ENCODE results near the gene C12orf75.
"Not testable (repeated sequence)": the region's sequence is repeated elsewhere in the genome, so short reads cannot be mapped to it uniquely, and the experiment has no call there.

C12orf75 gene

DNA sequence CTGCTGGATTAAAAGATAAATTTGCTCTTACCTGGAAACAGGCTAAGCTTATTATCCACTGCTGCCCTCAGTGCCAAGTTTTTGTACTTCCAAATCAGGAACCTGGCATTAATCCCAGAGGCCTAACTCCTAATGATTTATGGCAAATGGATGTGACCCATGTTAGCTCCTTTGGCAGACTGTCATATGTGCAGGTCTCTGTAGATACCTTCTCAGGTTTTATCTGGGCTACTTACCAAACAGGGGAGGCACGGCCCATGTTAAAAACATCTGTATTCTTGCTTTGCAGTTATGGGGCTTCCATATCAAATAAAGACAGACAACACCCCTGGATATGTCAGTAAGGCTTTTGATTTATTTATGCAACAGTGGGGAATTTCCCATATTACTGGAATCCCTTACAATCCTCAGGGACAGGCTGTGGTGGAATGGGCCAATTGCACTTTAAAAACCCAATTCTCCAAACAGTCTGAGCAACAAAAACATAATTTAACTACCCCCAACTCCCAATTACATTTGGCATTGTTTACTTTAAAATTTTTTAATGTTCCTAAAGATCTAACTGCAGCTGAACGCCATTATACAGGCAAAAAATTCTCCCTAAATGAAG lies 19.9 kb upstream of the C12orf75 start:
- DNase-seq (ENCODE audit: low spot score) = not testable (repeated sequence)

DNA sequence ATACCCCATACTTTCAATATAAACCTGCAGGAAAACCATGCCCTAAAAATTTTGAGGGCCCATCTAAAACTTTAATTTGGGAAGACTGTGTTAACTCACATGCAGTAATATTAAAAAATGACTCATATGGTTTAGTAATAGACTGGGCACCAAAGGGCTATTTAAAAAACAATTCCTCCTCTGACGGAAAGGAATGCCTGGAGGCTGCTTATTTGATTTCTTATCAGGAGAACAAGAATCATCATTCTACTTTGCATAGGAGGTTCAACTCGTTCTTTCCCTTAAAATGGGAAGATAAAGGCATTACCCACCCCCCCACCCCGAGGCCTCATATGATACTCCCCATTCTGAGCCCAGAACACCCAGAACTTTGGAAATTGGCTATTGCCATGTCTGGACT lies 18.6 kb upstream of the C12orf75 start:
- DNase-seq (ENCODE audit: low spot score) = not testable (repeated sequence)

DNA sequence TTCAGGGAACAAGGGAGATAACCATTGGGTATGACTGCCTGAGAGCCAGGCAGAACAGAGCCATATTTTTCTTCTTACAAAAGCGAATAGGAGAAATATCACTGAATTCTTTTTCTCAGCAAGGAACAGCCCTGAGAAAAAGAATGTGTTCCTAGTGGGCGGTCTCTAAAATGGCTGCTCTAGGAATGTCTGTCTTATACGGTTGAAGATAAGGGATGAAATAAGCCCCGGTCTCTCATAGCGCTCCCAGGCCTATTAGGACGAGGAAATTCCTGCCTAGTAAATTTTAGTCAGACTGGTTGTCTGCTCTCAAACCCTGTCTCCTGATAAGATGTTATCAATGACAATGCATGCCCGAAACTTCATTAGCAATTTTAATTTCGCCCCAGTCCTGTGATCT lies 16.7 kb upstream of the C12orf75 start:
- not testable (repeated sequence) for DNase-seq (ENCODE audit: low spot score)

DNA sequence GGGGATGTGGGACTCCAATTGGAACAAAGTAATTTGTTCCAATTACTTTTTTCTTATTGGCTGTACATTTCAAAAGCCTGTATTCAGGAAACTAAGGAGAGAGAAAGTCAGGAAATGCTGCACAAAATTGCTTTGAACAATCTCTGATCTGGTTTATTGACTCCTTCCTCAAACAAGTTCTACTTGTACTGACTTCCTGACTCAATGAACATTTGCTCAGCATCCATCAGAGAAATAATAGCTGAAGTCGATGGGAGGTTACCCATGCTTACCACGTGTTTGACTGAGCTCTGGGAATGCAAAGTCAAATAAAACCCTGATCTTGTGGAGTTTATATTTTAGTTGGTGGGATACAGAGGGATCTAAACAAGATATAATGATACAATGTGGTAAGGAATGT lies 15.4 kb upstream of the C12orf75 start:
- no peak for DNase-seq (ENCODE audit: low spot score)

DNA sequence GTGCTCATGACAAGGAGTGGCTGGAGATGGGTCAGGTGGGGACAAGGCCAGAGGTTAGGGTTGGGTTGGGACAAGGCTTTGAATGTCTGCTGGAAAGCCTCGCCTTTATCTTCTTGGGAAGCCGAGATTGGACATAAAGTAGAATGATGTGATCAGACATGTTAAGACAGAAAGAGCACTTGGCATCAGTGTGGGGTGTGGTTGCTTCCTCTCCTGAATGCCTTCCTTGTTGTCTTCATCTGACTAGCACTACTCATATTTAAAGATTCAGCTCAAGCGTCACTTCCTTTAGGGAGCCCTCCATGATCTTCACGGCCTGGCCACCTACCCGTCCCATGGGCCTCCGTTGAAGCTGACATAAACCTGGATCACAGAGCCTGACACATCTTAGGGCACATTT lies 14.8 kb upstream of the C12orf75 start:
- DNase-seq (ENCODE audit: low spot score) = no peak

DNA sequence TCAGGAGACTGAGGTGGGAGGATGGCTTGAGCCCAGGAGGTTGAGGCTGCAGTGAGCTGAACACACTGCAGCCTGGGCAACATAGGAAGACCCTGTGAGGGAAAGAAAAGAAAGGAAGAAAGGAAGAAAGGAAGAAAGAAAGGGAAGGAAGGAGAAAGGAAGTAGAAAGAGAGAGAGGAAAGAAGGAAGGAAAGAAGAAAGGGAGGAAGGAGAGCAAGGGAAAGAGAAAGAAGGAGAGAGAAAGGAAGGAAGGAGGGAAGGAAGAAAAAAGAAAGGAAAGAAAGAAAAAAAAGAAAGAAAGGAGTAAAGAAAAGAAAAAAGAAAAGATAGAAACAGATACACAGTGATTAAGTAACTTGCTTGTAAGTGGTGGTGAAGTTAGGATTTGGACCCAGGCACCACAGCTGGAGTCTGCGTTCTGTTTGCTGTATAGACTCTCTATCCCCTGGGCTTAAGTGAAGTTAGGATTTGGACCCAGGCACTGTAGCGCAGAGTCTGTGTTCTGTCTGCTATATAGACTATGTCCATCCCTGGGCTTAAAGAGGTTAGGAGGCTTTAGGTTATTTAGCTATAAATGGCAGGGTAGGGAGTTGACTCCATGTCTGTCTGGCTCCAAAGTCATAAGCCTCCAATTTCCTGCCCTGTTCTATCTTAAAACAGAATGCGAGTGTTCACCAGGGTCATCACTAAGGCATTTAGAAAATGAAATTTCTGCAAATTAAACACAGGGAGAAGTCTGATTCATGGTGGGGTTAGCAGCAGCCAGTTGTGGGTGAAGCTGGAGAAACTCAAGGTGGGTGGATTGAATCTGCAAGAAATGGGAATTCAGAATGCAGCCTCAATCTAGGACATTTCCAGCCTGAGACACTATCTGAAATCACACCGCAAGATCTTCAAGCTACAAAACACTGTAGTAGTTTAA lies 13.3 kb upstream of the C12orf75 start:
- DNase-seq (ENCODE audit: low spot score) = no peak

DNA sequence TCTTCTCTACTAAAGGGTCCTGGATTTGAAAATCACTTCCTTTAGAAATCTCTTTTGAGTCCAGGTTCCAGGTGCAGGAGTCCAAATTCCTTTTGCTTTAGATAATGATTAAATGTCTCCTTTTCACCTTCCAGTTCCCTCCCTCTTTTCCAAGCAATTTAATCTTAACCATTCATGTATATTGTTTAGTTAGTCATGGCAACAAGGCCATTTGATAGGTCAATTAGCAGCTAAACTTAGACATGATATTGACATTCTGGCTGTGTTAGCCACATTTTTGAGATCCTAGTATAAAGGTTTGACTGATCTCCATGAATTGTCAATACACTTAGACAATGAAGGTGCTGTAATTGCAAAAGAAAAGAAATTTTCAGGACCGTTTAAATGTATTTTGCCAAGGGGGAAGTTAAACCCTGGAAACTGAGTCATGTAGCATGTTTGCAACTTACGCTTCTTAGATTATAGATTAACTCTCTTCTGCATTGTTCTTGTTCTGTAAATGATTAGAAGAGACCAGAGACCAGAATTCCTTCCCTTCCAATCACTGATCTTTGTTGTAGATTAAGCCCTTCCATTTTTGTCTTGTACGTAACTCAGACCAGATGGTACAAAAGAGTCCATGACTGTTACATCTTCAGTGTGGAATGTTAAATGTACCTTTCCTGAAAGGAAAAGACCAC lies 12.4 kb upstream of the C12orf75 start:
- DNase-seq (ENCODE audit: low spot score) = no peak

DNA sequence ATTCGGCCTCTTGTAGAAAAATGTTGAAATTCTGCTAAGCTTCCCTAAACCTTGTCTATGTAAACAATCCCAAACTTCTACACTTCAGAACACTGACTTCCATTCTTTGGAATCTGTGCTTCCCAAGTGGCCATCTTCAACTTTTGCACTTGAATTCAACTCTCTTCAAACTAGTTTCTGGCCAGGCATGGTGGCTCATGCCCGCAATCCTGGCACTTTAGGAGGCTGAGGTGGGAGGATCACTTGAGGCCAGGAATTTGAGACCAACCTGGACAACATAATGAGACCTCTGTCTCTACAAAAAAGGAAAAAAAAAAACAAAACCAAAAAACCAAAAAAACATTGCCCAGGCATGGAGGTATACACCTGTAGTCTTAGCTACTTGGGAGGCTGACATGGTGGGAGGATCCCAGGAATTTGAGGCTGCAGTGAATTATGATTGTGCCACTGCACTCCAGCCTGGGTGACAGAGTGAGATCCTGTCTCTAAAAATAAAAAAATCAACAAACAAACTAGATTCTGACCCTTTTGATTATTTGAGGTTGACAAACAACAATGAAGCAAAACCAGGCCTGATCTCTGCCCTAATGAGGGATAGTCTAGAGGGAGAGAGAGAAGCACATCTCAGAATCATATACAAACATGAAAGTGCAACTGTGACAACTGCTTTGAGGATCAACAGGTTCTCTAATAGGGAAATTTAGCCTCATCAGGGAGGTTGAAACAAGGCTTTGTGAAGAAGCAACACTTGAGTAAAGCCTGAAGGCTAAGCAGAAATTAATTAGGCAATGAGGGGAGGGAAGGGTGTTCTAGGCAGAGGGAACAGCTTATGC lies 11.6 kb upstream of the C12orf75 start:
- DNase-seq (ENCODE audit: low spot score) = no peak

DNA sequence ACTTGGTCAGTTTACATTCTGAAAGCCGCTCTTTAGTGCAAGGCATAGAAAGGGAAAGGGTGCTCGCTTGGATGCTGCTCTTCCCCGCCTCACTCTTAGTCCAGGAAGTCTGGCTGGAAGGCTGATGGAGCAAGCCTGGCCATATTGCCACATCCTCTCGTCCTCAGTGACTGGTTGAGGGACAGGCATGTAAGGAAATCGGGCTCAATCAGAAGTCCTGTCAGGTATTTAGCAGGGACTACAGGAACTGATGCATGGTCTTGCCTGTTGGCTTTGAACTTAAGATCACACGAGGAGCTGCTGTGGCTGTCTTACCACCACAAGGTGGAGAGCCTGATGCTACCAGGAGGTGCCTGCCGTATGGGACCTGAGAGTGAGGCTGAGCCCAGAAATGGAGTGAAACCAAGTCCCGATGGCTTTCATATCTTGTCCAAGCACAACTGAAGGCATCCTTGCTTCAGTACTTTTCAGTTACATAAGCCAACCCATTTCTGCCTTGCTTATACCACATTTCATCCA lies 10.7 kb upstream of the C12orf75 start:
- no peak for DNase-seq (ENCODE audit: low spot score)

DNA sequence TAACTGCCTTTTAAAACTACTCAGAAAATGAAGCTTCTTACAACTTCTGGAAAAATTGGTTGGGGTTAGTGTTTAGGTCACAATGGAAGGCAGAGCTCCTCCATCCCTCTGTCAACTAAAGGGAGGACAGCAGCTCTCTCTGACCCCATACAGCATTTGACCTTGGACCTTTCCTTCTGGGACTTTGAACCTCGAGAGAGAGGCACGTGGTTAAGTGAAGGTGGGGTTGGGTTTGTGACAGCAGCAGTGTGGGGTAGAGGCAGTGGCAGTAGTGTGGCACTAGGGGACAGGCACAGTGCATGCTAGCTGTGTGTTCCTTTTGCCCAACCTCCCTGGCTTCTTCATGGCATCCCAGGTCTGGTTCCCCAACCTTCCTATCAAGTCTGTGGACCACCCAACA lies 9.4 kb upstream of the C12orf75 start:
- DNase-seq (ENCODE audit: low spot score) = no peak

DNA sequence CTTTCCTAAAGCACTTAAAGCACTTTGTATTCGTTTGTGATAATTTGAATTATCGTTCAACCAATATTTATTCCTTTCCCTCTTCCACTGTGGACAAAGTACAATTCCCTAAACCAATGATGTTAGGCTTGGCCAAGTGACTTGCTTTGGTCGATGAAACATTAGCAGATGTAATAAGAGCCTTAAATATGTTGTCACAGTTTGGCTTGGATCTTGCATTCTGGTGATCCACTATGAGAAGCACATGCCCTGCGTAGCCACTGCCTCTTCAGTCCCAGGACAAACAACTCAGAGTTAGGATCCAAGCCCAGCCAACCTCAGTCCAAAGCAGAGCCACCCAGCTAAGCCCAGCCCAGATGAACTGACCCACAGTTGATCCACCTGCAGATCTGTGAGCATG lies 8.4 kb upstream of the C12orf75 start:
- DNase-seq (ENCODE audit: low spot score) = no peak

DNA sequence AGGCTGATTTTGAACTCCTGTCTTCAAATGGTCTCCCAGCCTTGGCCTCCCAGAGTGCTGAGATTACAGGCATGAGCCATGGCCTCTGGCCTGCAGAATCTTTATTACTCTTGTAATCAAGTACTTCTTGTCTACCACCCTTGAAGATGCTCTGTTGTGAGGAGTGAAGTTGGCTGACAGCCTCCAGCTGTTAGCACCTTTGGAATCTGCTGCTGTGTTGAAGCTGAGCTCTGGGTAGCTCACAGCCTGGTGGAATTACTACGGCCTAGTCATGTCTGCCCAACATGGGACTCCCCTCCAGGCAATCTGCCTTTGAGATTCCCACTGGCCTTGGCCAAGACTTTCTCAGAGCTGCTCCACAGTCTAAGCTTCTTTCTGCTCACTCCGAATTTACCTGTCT lies 5.8 kb upstream of the C12orf75 start:
- DNase-seq (ENCODE audit: low spot score) = no peak

DNA sequence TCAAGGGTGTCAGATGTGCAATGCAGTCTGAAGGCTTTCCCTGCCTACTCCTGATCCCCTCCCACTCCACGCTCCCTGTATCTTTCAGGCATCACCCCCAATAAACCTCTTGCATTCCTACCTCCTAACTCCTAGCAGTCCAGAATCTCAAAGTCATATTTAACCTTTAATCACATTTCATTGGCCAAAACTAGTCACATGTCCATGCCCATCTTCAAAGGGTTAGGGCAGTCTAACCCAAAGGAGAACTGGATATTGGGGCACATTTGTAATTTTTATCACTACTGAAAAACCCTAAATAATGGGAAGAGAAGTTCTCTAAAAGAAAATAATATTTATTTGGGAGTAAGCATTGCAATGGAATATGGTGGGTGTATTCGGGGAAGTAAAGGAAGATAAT lies 5.4 kb upstream of the C12orf75 start:
- DNase-seq (ENCODE audit: low spot score) = no peak

DNA sequence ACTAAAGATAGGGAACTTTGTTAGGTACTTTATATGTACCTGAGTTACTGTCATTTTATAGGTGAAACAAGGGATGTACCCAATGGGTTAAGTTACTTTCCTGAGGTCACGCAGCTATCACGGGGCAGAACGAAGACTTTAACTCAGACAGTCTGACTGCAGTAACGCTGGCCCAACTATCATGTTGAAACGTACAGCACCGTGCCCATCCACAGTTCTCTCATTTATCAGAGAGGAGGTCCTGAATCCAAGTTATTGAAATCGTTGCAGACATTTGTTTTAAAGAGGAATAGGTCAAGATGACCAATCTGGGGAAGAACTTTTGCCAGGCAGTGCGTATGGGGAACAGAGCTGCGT lies 587 bp upstream of the C12orf75 start:
- no peak for DNase-seq (ENCODE audit: low spot score)

DNA sequence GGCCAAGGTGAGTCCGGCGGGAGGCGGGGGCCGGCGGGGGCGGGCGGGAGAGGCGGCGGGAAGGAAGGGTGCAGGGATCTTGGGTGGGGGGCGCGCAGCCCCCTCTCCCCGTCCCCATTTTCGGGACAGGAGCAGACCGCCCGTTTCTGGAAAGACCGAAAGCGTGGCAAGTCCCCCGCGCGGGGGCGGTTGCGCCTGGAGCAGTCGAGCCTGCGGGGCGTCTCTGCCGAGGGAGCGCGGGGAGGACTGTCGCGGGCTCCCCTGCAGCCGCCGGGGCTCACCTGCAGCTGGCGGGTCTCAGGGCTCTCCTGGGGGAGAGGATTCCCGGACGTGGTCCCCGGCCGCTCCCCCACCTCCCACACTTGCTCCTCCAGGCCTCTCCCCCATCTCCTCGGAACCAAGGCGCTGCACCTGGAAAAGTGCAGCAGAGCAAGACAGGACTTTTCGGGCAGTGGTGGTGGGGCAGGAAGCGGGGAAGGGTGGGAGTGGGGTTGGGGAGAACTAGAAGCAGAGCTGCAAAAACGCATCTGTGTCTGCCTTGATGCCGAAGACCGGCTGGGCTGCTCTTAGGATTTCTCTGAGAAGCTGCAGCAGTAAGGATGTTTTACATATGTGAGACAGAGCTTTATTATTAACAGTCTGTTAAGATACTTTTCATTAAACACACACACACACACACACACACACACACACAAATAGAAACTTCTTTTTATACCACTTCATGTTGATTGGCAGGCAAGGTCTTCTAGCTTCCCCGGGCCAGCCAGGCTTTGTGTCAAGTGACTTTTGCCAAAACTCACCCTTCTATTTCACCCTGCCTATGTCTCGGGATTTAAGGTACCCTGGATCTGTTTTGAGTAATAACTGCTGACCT lies 677 bp downstream of the C12orf75 start:
- DNase-seq (ENCODE audit: low spot score) = peak; percentile 70

DNA sequence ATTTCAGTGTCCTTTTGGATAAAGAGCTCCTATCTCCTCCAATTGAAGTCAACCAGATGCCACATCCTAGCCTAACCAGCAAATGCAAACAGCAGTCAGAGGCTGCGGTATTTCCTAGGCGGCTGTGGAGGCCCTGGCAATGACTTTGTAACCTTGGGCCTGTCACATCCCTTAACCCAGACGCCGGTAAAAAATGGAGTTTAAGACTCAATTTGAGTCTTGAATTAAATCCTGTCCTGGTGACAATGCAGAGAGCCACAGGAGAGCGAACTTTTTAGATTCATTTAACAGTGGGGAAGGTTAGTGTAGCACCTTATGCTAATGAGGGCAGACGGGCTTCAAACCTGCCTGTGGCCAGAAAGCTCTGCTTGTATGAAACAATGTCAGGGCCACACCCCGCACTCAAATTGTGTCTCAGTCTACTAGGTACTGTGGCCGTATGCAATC lies 1.3 kb downstream of the C12orf75 start:
- no peak for DNase-seq (ENCODE audit: low spot score)

DNA sequence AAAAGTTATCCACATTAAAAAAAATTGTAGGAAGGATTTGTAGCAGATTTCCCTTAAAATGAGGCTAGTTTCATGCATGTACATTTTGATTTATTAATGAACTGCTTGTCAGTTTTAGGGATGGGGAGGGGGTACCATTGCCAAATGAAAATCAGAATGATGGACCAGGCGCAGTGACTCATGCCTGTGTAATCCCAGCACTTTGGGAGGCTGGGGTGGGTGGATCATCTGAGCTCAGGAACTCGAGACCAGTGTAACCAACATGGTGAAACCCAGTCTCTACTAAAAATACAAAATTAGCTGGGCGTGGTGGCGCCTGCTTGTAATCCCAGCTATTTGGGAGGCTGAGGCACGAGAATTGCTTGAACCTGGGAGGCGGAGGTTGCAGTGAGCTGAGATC lies 1.8 kb downstream of the C12orf75 start:
- DNase-seq (ENCODE audit: low spot score) = not testable (repeated sequence)

DNA sequence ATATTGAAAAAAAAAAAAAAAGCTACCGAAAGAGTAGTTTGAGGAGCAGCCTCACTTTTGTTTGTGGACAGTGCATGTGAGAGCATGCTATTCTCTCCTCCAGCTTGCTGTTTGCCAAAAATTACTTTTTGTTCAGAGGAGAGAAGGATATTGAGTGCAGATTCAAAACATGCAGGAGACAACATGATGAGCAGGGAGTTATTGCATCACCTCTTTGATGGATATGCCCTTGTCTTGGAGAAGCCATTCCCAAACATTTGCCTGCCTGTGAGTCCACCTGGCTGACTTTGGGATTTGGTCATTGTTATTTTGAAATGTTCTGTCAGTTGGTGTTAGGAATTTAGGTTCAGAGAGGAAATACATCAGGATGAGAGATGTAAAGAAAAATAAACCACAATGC lies 2.4 kb downstream of the C12orf75 start:
- DNase-seq (ENCODE audit: low spot score) = no peak

DNA sequence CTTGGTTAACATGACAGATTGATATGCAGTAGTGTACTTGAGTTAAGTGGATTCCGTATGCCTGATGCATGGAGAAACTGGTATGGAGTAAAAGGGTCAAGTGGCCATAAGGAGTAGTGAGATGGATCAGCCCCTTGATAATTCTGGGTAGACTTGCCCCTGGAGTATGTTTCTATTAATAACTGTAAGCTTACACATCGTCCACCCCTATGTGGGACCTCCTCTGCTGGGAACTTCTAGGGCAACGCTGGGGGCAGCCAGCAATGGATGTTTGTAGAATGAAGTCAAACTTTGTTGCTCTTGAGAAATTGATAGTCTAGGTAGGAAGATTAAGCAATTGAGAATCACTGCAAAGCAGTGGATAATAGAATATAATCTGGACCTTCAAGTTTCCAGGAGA lies 3.5 kb downstream of the C12orf75 start:
- no peak for DNase-seq (ENCODE audit: low spot score)

DNA sequence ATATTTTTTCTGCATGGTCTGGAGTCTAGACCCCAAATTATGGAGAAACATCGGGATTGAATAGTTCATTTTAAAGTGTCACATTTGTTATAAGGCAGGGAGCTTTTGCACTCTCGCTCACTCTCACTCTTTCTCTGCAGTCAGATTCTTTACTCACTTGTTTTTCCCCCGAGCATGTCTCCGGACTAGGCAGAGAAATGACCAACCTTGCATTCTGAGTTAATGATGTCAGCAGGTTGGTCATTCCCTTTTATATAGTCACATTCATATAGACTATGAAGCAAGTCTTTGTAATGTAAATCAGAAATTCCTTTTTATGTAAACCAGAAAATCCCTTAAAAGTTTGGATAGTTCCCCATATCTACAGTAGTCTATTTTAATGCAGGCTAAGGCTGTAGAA lies 4.1 kb downstream of the C12orf75 start:
- no peak for DNase-seq (ENCODE audit: low spot score)

DNA sequence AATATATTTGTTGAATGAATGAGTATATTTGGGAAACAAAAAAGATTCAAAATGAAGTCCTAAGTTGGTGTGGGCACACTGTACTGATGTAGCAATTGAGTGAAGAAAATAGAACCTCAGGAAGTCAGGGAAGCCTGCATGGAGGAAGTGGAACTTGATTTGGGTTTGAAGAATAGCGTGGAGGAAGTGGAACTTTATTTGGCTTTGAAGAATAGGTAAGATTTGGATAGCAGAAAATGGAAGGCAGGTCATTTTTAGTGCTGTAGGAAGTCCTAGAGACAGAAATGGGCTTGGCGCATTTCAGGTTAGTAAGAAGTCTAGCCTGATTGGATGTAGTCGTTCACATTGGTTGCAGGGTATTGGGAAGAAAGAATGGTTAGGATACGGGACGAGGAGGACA lies 5.4 kb downstream of the C12orf75 start:
- no peak for DNase-seq (ENCODE audit: low spot score)

Data from left forelimb (tissue), 1 donor.